Globus pallidus (tissue), 1 donor: Measurements from ENCODE around the gene FBXO9.

ENCODE experiments used
- DNase-seq: peaks from one replicate; pipeline ENCODE4 v3.0.0-alpha.2; 2015; ENCODE audit warnings: low spot score

FBXO9 gene

DNA sequence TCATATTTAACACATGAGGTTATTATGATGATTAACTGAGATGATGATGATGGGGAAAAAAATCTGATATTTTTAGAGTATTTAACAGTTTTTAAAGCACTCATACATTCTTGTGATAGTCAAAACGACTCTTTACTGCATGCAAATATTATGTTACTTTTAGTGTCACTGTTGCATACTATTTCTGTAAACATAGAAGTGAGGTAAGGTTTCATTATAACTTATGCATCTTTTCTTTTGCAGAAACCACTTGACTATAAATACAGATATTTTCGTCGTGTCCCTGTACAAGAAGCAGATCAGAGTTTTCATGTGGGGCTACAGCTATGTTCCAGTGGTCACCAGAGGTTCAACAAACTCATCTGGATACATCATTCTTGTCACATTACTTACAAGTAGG lies 30.1 kb downstream of the FBXO9 start:
- no peak for DNase-seq

DNA sequence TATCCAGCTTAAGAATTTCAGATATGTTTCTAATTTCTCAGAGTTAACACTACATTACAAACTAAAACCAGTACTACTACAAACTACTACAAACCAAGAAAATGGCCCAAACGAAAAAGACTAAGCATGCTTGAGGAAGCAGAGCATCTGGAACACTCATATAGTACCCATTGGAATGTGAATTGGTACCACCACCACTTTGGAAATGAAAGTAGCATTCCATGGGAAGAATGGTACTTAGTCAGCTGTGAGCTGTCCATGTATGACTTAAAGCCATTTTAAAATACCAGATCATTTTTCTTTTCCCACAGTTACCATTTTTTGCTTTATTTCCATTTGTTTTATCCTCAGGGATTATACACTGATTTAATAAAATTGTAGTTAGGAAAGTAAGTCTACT lies 30.5 kb downstream of the FBXO9 start:
- no peak for DNase-seq

- DNase-seq = no peak
Observed at GRCh38 chr6:53100561-53100960, 35.4 kb downstream of the FBXO9 start.

DNA sequence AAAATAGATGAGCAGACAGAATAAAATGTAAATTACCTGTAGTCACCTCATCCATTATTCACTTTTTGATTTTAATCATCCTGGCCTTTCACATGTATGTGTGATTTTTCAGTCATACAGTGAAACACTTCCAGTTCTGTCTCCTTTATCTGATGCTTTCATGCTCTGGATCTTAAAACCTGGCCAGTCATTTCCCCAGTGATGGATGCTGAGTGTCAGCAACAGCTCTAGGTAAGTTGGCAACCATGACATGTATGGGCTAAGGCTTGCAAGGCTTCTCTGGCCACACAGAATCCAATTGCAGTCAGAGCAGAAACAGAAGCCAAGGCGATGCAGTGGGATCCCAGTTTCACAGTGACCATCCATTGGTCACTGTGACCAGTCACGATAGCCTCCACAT lies 35.8 kb downstream of the FBXO9 start:
- DNase-seq = no peak

GRCh38 chr6:53103993-53104675 lies 38.9 kb downstream of the FBXO9 start:
- peak; percentile 49 for DNase-seq

DNA sequence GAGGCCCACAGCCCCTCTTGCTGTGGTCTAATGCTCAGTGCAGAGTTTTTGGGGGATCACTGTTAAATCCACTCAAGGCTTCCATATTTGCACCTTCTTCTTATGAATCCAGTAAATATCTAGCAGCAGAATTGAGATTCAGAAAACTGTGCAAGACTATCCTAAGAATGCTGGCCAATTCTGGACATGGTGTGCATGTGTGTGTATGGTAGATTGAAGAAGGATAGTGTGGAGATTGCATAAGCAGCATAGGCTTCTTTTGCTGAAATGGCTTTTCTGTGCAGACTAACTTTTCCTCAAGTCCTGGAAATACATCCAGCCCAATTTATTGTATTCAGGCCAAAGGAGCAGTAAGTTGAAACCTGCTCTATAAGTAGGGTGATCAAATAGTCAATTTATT lies 39.7 kb downstream of the FBXO9 start:
- DNase-seq = no peak

GRCh38 chr6:53107091-53107490 lies 41.9 kb downstream of the FBXO9 start:
- no peak for DNase-seq

- DNase-seq = no peak
Observed at GRCh38 chr6:53109612-53110011, 44.4 kb downstream of the FBXO9 start.

DNA sequence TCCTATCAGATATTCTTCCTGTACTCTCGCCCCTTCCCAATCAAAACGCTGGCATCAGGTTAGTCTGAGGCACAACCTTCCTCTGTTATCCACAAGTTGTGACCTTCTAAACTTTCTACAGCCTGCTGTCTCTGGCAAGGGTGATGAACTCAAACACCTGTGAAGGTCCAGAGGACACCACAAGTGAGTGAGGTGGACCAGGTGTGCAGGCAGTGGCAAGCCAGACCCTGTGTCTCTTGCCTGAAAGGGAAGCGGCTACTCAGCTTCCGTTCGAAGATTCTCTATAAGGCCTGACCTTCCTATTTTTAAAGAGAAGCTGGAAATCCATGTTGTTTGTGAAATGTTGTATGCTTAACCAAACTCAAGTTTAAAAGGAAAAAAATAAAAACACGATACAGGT lies 46.7 kb downstream of the FBXO9 start:
- DNase-seq = no peak

GRCh38 chr6:53112404-53112803 lies 47.2 kb downstream of the FBXO9 start:
- no peak for DNase-seq

GRCh38 chr6:53112871-53113270 lies 47.7 kb downstream of the FBXO9 start:
- no peak for DNase-seq

GRCh38 chr6:53113742-53114141 lies 48.5 kb downstream of the FBXO9 start:
- no peak for DNase-seq

DNA sequence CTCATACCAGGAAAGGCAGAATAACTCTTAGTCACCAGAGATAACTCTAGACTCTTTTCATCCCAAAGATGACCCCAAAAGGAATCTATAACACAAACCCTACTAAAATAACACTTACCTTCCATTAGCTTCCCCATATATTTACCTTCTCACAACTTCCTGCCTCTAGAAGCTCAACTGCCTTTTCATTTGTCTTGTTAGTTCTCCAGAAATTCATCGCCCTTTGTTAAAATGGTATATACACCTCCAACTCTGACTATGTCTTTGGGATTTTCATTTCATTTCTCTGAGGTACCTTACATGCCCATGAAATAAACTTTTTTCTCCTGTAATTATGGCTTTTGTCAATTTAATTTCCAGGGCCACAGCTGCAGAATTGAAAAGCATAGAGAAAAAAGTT lies 49.9 kb downstream of the FBXO9 start:
- no peak for DNase-seq

DNA sequence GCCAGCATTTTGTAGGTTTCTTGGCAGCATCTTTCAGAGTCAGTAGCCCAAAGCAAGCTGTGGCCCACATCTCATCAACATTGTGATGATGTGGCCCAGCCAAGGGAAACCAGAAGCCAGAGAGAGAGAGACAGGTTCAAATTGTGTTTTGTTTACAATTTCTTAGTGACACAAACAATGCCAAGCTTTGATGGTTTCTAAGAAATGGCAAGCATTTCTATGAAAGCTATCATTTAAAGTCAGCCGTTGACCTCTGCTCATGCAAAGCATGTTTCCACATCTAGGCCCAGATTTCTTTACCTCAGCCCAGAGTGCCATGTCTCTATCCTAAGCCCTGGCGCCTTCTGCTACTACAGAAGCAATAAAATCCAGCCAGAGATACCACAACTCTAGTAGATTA lies 50.5 kb downstream of the FBXO9 start:
- no peak for DNase-seq

- no peak for DNase-seq
Observed at GRCh38 chr6:53119349-53119748, 54.1 kb downstream of the FBXO9 start.

DNA sequence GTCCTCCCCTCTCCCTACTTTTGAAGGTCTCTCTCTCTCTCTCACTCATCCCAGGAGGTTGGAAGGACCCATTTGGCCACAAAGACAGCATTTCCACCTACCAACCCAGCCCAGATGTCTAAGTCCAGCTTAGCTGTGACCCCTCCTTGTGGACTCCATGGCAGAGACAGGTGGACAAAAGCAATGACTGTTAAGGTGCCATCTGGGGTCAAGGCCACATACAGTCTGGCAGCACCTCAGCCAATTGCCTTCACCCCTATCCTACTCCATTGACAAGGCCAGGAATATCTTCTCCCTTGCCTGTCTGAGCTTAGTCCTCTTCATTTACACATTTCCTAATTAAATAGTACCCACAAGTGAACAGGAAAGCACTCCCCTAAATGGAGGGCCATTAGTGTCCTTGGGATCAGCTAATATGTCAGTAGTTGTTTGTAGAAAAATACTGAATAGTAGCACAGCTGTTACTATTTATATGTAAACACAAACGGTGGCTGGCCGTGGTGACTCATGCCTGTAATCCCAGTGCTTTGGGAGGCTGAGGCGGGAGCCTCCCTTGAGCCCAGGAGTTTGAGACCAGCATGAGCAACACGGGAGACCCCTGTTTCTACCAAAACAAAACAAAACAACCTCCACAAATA lies 54.7 kb downstream of the FBXO9 start:
- no peak for DNase-seq

DNA sequence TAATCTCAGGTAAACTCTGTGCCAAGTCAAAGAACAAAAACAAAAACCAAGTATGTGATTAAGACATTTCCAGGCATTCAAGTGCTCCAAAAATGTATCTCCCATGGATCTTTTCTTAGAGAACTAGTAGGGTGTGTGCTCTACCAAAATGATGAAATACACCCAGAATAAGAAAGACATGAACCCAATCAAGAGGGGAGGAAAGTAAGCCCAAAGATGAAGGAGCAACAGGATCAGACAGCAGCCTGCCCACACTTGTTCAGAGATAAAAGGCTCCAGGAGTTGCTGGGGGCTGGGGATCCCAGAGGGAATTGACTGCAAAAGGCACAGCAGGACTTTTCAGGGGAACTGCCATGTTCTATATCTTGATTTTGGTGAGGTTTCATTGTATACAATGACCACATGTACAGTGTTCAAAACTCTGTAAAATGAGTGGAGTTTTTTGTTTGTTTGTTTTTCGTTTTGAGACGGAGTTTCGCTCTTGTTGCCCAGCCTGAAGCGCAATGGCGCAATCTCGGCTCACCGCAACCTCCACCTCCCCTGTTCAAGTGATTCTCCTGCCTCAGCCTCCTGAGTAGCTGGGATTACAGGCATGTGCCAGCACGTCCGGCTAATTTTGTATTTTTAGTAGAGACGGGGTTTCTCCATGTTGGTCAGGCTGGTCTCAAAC lies 59.1 kb downstream of the FBXO9 start:
- no peak for DNase-seq

GRCh38 chr6:53125276-53125675 lies 60.1 kb downstream of the FBXO9 start:
- DNase-seq = no peak

- DNase-seq = no peak
Observed at GRCh38 chr6:53128842-53129241, 63.6 kb downstream of the FBXO9 start.

- DNase-seq = no peak
Observed at GRCh38 chr6:53130569-53131290, 65.5 kb downstream of the FBXO9 start.

DNA sequence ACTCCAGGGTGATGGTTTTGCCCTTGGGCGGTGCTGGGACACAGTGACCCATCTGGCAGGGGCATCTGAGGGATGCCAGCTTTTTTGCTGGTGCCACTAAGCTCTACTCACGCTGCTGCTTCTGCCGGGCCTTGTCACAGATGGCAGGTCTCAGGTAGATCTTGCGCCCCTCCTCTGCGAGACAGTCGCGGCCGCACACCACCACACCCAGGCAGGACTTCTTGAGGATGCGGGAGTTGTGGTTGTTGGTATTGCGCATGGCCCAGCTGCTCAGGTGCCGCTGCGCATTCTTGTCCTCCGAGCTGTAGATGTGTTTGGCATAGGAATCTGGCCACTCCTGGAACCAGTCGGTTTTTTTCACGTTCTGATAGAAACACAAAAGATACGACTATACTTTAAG lies 68.8 kb downstream of the FBXO9 start:
- DNase-seq = no peak

- no peak for DNase-seq
Observed at GRCh38 chr6:53134601-53135235, 69.5 kb downstream of the FBXO9 start.
